ENCODE results near the gene KCTD17.

The KCTD17 gene

DNA sequence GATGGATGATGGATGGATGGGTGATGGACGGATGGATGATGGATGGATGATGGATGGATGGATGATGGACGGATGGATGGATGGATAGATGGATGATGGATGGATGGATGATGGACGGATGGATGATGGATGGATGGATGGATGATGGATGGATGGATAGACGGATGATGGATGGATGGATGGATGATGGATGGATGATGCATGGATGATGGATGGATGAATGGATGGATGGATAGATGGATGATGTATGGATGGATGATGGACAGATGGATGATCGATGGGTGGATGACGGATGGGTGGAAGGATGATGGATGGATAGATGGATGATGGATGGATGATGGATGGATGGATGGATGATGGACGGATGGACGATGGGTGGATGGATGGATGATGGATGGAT, 21.1 kb downstream of the KCTD17 start:
- DNase-seq (ENCODE audit: low read depth, low spot score), result no peak
- no peak overlapping the region for H3K27ac ChIP-seq

DNA sequence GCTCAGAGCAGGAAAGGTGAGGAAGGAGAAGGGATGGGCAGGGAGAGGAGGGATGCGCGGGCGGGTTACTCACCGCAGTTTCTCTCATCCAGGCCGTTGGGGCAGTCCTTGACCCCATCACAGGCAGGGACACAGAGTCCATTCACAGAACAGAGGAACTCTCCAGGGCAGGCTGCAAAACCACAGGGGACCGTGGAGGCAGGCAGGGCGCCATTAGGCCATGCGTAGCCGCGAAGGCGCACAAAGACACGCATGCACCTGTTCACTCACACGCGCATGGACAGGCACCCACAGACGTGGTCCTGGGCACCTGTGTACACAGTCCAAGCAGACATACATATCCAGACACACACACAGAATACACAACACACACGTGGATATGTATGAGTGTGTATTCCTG, 23.0 kb downstream of the KCTD17 start:
- no peak for DNase-seq (ENCODE audit: low read depth, low spot score)
- no peak overlapping the region for H3K27ac ChIP-seq

DNA sequence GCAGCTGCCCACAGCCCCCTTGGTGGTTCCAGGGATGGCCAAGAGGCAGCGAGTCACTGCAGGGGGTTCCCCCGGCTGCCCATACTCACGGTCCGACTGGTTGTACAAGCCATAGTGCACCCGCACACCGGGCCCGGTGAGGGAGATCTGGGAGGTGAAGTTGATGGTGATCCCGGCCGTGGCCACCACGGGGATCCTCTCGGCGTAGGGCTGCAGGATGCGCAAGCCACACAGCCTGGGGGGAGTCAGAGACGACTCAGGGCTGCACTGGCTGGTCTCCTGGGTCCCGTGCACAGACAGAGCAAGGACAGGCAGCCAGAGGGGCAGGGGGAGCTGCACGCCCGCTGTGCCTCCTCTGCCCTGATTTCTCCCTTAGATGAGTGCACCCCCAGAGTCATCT, 23.5 kb downstream of the KCTD17 start:
- DNase-seq (ENCODE audit: low read depth, low spot score), result no peak
- H3K27ac ChIP-seq, result no peak overlapping the region

DNA sequence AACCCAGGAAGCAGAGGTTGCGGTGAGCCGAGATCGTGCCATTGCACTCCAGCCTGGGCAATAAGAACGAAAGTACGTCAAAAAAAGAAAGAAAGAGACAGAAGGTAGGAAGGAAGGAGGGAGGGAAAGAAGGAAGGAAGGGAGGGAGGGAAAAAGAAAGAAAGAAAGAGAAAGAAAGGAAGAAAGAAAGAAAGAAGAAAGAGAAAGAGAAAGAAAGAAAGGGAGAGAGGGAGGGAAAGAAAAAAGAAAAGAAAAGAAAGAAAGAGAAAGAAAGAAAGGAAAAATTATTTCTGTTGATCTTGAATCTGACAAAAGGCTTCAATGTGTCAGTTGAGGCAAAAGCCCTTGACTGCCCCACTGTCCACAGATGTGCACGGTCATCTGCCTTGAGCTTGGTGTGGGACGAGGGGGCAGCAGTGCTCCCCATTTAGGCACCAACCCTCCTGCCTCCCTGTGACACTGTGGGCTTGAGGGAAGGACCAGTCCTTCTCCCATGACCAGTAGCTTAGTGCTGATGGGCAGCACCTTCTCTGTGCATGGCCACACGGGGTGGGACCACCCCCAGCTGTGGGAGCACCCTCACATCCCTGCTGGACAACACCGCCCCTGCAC, 24.4 kb downstream of the KCTD17 start:
- no peak for DNase-seq (ENCODE audit: low read depth, low spot score)

DNA sequence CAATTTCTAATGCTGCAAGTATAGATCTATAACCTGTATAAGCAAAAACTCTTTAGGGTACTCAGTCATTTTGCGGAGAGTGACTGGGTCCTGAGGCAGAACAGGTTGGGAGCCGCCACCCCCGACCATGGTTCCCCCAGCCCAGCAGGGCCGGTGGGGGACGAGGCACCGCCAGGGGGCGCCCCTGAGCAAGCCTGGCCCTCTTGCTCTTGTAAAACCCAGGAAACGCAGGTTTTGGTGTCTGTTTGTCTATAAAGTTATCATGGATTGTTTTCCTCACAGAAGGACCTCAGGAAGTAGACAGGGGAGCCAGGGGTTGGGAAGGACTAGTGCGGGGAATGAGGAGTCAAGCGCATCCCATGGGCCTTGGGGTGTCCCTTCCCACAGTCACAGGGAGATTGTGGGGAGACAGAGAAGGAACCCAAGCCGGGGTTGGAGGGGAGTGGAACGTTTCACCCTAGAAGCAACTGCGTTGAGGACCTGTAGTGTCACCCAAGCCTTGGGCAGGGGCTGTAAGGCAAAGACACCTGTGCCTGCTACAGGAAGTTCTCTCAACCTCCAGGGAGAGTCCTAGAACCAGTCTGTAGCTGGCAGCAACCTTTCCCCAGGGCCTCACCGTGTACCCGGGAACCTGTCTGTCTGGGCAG, 26.4 kb downstream of the KCTD17 start:
- no peak overlapping the region for H3K27ac ChIP-seq
- DNase-seq (ENCODE audit: low read depth, low spot score), result no peak

More for the DNA sequence above, 24.4 kb downstream of the KCTD17 start:
- H3K27ac ChIP-seq, result no peak overlapping the region

DNA sequence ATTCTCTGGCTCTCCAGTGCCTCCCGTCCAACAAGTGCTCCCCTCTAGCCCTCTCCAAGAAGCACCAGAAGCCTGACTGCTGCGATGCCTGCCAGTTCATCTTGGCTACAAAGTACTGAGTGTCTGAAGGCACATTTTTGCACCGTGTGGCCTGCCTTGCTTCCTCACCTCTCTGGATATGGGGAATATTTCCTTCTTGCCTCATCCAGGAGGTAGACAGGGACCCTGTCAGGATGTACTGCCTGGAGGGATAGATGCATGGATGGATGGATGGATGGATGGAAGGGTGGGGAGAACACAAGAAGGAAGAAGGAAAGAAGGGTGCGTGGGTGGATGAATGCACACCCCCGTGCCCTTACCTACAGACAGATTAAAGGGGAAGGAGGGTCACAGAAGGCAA, 27.6 kb downstream of the KCTD17 start:
- DNase-seq (ENCODE audit: low read depth, low spot score), result no peak
- H3K27ac ChIP-seq, result no peak overlapping the region

DNA sequence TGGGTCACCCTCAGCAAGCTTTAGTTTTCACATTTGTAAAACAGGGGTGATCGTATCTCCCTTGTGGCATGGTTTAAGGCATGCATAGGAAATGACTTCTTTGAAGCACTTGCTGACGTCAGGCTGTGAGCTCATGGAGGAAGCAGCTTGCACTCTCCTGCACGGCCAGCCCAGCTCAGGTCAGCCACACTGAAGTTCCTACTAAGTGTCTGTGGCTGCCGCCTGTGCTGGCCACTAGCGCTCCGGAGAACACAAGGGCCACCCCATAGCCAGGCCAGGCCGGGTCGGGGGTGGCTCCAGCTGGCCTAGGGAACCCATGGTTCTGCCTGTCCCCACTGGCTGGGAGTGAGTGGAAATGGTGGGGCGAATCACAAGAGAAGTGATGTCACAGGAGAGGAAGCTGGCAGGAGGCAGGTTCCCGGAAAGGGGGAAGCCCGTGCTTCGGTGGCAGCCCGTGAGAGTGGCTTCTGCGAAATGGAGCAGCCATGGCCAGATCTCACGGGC, 28.2 kb downstream of the KCTD17 start:
- no peak for DNase-seq (ENCODE audit: low read depth, low spot score)
- no peak overlapping the region for H3K27ac ChIP-seq

DNA sequence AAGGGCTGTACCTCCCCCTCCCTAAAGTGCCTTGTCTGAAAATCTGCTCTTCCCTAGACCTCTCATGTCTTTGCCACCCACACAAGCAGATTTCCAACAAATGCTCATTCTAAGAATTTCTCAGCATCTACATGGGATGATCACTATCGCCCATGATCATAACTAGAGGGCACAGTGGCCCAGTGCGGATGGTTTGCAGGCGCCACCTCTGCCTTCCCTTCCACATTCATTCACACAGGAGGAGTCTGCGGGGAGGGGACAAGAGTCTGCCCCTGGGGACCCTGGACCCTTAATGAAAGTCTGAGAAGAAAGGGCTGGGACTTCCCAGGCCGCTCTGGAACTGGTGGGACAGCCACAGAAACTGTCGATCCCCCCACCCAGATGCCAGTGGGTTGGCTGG, 28.9 kb downstream of the KCTD17 start:
- no peak for DNase-seq (ENCODE audit: low read depth, low spot score)
- H3K27ac ChIP-seq, result no peak overlapping the region

DNA sequence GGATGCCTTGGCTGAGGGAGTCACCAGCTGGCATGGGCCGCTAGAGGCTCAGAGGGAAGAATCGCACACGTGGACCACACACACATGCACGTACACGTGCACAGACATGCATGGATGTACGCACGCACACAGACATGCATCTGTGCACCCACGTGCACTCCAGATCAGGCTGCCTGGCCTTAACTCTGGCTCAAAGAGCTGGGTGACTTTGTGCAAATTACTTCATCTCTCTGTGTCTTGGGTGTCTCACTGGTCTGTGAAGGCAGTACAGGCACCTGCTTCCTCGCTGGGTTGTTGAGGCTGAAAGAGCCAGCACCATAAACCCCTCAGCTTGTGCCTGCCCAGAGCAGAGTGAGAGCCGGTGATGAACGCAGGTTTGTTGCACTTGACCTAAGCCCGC, 29.3 kb downstream of the KCTD17 start:
- H3K27ac ChIP-seq, result no peak overlapping the region
- no peak for DNase-seq (ENCODE audit: low read depth, low spot score)

DNA sequence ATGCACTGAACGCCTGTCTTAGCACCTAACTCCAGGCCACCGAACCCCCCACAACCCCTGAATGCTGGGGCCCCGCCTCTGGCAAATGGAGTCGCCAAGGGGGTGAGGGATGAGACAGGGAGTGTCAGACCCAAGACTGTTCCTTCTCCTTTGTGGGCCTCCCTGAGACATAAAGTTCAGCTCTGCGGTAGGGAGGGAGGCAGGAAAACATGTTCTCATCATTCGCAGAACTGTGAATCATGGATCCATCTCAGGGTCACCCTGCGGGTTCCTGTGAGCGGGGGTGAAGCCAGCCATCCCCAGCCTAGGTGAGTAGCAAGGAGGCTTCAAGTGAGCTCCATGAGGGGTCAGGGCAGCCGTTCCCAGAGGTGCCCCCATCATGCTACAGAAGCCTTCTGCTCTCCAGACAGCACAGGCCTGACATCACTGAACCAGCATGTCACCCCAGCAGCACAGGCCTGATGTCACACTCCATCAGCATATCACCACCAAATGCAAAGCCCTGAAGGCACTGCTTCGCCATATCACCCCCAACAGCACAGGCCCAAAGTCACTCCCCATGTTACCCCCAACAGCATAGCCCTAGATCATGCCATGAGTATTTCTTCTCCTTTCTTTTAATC, 30.8 kb downstream of the KCTD17 start:
- no peak overlapping the region for H3K27ac ChIP-seq
- no peak for DNase-seq (ENCODE audit: low read depth, low spot score)

DNA sequence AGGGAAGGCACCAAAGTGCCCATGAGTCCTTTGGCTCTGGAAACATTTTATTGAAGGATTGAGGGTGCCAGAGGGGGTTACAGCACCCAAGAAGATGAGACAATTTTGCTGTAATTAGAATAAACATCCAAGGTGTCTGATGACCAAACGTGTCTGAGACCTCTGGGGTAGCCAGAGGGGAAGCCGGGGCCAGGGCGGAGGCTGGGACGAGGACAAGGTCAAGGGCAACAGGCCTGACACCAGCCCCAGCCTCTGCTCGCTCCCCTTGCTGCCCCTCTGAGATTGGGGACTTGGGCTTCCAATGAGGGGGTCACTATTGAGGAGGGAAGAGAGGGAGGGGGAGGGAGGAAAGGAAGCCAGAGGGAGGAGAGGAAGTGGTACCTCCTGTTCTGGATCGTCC, 32.4 kb downstream of the KCTD17 start:
- DNase-seq (ENCODE audit: low read depth, low spot score), result no peak
- H3K27ac ChIP-seq, result no peak overlapping the region

DNA sequence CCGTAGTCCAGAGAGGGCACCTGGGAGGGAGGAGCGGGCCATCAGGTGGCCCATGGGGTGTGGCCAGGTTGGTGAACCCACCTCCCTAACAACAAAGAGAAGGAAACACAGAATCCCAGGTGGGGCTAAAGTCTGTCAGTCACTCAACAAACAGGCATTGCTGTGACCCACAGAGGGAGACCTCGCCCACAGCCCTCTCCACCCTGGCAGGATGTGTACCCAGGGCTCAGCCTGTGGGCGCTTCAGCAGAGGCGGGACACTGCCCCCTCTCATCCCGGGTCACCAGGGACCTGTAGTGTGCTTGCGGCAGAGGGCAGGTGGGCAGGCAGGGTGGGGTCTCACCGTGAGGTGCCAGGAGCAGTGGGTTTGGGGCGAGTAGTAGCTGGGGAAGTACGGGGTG, 32.8 kb downstream of the KCTD17 start:
- H3K27ac ChIP-seq, result no peak overlapping the region
- DNase-seq (ENCODE audit: low read depth, low spot score), result no peak

DNA sequence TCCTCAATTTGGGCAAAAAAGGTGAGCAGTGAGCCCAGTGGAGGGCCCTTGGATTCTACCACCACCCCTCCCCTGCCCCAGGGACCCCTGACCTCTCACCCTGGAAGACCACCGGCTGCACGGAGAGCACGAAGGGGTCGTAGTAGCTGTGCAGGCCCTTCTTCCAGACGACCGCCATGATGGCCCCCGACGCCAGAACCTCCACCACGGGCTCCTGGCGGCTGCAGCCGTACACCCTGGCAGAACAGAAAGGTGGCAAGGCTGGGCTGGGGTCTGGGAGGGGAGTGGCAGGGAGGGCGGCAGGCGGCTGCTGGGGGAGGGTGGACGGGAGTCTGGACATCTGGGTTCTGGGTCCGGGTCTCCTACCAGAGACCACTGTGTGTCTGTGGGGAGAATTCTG, 34.6 kb downstream of the KCTD17 start:
- H3K27ac ChIP-seq, result no peak overlapping the region
- no peak for DNase-seq (ENCODE audit: low read depth, low spot score)

DNA sequence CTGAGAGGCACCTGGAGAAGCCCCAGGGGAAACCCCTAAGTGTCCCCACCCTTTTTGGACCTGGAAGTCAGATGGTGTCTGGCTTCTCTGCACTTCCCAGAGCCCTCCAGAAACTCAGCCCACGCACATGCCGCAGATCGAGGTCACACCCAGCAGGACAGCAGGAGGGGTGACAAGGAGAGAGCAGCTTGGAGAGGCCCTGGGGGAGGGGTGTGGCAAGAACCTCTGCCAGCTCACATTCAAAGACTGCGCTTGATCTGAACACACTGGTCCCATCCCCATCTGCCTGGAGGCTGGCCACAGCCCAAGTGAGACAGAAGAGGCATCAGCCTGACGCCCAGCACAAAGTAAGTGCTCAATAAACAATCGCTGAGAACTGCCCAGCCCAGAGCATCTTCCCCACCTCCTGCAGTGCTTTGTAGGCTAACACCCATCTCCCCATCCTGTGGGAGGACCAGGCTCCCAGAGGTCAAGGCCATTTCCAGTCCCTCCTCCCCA, 36.6 kb downstream of the KCTD17 start:
- no peak overlapping the region for H3K27ac ChIP-seq
- DNase-seq (ENCODE audit: low read depth, low spot score), result no peak

DNA sequence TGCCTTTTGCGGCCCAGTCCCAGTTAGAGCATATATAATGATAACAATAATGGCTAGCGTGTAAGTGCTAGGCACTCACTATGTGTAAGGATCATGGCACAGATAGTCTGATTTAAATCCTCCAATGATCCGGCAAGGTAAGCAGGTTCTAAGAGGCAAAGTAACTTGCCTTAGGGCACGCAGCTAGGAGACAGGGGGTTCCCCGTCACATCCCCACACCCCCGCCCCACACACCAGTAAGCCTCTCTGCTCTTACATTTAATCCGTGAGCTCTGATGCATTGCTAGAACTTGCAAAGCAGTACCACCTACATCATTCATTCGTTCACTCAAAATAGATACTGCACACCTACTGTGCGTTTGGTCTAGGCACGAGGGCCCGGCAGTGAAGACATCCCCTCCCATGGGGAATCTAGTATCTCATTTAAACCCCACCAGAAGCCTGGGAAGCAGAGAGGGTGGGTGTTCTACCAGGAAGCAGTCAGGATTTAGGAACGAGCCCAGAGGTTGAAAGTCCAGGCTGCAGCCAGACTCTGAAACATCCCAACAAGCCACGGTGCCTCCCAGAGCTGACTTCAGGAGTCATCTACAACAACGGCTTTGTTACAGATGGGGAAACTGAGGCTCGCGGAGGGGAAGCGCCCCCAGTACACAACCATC, 37.3 kb downstream of the KCTD17 start:
- no peak for DNase-seq (ENCODE audit: low read depth, low spot score)
- no peak overlapping the region for H3K27ac ChIP-seq

DNA sequence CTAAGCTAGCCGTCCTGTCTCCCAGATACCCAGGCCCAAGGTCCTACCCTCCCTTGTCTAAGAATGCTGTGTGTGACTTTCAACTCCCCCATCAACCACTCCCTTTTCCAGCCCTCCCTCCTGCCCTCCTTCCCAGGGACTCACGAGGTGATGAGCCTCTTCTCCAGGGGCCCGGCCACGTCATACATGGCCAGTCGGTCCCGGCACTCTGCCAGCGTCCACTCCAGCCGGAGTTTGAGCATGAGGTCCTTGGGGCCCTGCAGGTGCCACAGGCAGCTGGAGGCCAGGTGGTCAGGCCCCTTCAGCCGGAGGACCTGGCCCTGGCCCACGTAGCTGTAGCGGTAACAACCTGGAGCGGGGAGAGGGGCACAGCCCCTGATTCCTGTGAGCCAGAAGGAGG, 37.9 kb downstream of the KCTD17 start:
- no peak overlapping the region for H3K27ac ChIP-seq
- DNase-seq (ENCODE audit: low read depth, low spot score), result no peak

DNA sequence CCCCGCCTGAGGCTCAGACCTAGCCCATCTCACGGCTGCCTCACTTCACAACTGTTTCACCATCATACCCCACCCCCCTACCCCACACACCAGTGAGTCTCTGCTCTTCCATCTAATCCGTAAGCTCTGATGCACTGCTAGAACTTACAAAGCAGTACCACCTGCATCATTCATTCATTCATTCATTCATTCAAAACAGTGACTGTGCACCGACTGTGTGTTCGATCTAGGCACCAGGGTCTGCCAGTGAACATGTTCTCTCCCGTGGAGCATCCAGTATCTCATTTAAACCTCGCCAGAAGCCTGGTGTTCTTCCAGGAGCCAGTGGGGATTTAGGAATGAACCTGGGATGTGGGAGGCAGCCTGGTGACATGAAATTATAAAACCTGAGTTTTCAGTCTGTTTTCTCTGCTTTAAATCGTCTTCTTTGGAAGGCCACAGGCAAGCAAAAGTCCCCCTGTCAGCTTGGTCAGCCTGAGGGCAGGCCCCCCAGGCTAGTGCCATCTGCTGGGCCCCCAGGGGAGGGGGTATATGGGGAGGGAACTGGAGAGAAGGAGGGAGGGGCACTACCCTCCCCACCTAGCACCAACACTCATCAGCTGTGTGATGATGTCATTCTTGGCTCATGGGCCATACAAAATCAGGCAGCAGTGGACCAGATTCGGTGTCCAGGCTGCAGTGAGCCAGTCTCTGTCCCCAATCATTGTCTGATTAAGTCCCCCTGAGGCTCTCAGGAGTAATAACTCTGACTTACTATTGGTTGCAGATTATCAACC, 39.6 kb downstream of the KCTD17 start:
- no peak overlapping the region for H3K27ac ChIP-seq
- no peak for DNase-seq (ENCODE audit: low read depth, low spot score)

DNA sequence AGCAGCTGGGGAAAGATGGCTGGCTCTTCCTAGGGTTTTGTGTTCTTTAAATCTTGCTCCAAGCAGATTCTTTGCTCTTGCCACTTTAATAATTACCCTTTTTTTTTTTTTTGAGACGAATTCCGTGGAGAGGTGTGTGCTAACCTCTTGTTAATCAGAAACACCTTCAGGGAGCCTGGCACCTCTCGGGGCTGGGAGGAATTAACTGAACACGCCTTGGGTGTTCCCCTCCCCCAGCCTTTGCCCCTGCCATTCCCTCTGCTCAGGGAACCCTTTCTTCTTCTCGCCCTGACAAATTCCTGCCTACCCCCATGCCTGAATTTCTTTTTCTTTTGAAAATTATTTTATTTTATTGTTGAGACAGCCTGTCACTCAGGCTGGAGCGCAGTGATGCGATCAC, 40.5 kb downstream of the KCTD17 start:
- no peak for DNase-seq (ENCODE audit: low read depth, low spot score)
- H3K27ac ChIP-seq, result no peak overlapping the region

DNA sequence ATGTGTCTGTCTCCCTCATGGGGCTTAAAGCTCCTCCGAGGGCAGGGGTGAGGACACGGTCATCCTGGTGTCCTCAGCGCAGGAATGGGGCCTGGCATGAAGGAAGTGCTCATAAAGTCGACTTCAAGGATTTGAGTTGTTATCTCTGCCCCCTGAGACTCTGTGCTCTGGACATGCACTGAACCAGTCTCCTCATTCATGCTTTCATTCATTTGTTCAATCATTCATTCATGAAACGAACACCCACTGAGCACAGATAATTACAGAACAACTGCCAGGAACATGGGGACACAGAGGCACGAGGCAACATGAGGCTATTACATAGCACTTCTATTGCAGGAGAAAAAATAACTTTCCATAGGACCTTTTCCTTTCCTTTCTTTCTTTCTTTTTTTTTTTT, 41.5 kb downstream of the KCTD17 start:
- no peak overlapping the region for H3K27ac ChIP-seq
- no peak for DNase-seq (ENCODE audit: low read depth, low spot score)

DNA sequence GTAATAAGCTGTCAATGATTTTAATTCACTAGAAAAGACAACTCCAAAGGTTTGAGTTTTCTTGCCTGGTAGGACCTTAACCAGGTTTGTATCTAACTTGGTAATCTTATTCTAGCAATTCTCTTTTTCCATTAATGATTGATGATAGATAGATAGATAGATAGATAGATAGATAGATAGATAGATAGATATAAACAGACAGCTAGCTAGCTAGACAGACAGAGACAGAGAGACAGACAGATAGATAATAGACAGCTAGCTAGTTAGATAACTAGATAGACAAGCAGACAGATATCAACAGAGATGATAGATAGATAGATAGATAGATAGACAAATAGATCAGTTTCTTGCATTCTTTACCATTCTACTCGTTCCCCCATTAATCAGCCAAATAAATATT, 42.7 kb downstream of the KCTD17 start:
- no peak for DNase-seq (ENCODE audit: low read depth, low spot score)
- H3K27ac ChIP-seq, result no peak overlapping the region
